Right lobe of liver (tissue), 4 donors: Measurements from ENCODE around the gene STX2.

Source experiments
- CTCF ChIP-seq, 4 donors: fragments of 200-600 bp in 3 of 4; fragments of 450-650 bp in 1 of 4; IDR thresholded peaks; one replicate each; pipeline versions ENCODE4 v1.5.1 to v1.8.0; 2016 to 2022; ENCODE audit warnings: antibody characterized with exemption in 4 of 4, mild to moderate bottlenecking in 2 of 4
- POLR2A ChIP-seq: fragments of 450-650 bp; IDR thresholded peaks from one replicate; pipeline ENCODE4 v1.6.1; 2017; ENCODE audit warnings: antibody characterized with exemption, mild to moderate bottlenecking
- donor health status: DM: no; HTN: no; CAD: no.
- donor health status: DM: no; HTN: no; CAD: no.
- donor health status: DM: no; HTN: yes; CAD: no.

GRCh38 chr12:130818272-130818634 is 20.8 kb downstream of the STX2 start:
- TF ChIP-seq CTCF (IDR thresholded peaks at IDR 0.05) (no peak), POLR2A (no peak)
